GM12892 (cell line): ENCODE results near the gene GBE1.

Experiments
- POLR2A ChIP-seq: IDR thresholded peaks from 2 replicates; pipeline ENCODE4 v1.6.1; 2011; ENCODE audit warnings: low read depth, low read length, control low read depth
- POLR2AphosphoS5 ChIP-seq: IDR thresholded peaks from 2 replicates; pipeline ENCODE4 v1.6.1; 2011; ENCODE audit warnings: low read depth, low read length, control low read depth
- TAF1 ChIP-seq: IDR thresholded peaks from 2 replicates; pipeline ENCODE4 v1.6.1; 2011; ENCODE audit warnings: low read depth, mild to moderate bottlenecking, control low read depth, low read length, borderline replicate concordance

DNA sequence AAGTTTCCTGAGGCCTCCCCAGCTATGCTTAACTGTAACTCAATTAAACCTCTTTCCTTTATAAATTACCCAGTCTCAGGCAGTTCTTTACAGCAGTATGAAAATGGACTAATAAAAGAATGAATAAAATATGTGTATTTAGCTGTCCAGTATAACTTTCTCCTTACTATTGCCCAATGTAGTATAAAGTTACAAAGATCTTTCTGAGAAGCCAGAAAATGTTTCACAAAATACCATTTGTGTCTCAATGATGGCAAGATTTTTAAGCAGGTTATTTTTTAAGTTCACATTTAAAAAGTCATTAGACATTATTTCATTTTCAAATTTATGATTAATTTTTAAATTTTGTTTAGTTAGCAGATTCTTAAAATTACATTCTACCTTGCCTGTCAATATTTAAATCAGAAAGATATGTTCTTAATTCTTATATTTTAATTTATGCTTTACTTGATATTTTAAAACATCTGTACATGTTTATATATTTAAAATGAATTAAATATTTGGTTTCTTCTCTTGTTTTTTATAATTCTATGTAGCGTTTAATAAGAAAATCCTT, 189.2 kb downstream of the GBE1 start:
- TF ChIP-seq POLR2A (no peak), TAF1 (no peak), POLR2AphosphoS5 (no peak)
